HG02981 (cell line): ENCODE measurements around the gene LRRFIP2.
"Not testable (repeated sequence)": the region's sequence is repeated elsewhere in the genome, so short reads cannot be mapped to it uniquely, and the experiment has no call there.

ENCODE experiments used
- ATAC-seq: cut with Tn5 transposase; IDR thresholded peaks from one replicate; pipeline ENCODE4 v1.9.1; 2021; ENCODE audit warnings: mild to moderate bottlenecking, moderate library complexity; ENCODE audit not compliant: unreplicated experiment

LRRFIP2 gene

DNA sequence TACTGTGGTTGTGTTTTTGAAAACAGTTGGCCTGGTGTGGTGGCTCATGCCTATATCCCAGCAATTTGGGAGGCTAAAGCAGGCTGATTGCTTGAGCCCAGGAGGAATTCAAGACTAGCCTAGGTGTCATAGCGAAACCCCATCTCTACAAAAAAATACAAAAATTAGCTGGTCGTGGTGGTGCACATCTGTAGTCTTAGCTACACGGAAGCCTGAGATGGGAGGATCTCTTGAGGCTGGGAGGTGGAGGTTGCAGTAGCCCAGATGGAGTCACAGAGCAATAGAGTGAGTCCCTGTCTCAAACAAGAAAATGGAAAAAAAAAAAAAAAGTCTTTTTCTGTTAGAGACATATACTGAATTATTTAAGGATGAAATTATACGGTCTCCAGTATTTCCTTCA, 14.7 kb upstream of the LRRFIP2 start:
- ATAC-seq = no peak

- no peak for ATAC-seq
Observed at GRCh38 chr3:37183976-37184375, 9.6 kb upstream of the LRRFIP2 start.

DNA sequence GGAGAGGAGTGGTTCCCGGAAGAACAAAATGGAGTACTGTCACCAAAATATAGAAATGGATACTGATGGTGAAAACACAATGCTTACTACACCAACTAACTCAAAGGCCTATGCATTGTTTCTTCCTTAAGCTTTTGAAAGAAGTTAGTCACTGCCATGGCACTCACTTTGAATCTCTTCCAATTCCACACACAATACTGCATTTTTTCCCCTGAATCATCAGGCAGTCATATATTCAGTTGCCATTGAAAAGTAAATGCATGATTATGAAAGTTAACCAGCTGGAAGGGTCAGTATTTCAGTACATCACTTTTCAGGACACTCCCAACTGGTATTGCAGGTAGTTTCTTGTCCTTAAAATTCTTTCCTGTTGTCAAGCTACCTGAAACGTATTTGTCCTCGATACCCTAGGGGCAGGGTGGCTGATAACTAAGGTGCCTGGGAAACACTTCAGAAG, 9.0 kb upstream of the LRRFIP2 start:
- no peak for ATAC-seq

- no peak for ATAC-seq
Observed at GRCh38 chr3:37182816-37183215, 8.4 kb upstream of the LRRFIP2 start.

GRCh38 chr3:37181756-37182155, 7.4 kb upstream of the LRRFIP2 start:
- ATAC-seq = no peak

DNA sequence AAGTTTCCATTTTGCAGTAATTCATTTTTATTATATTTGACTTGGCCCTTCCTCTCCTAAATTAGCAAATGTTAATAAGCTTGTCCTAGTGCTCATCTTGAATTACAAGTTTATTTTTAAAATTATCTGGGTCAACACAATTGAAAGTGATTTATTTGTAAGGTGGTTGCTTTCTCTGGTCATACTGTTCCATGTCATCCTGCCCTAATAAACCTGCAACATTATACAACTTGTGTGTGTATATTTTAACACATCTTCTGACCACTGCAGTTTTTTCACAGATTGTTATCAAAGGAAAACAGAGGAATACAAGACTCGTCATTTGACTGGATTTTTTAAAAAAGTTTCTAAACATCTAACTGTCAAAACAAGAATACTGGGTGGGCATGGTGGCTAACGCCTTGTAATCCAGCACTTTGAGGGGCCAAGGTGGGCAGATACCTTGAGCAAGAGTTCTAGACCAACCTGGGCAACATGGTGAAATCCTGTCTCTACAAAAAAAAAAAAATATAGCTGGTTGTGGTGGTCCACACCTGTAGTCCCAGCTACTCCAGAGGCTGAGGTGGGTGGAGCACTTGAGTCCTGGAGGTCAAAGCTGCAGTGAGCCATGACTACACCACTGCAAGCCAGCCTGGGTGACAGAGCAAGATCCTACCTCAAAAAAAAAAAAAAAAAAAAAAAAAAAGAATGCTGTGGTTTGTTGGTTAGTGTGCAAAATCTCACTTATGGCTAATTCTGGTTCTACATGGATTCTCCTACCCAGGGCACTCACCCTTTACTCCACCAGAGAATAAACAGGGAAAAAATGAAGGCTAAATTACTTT, 5.0 kb upstream of the LRRFIP2 start:
- no peak for ATAC-seq

DNA sequence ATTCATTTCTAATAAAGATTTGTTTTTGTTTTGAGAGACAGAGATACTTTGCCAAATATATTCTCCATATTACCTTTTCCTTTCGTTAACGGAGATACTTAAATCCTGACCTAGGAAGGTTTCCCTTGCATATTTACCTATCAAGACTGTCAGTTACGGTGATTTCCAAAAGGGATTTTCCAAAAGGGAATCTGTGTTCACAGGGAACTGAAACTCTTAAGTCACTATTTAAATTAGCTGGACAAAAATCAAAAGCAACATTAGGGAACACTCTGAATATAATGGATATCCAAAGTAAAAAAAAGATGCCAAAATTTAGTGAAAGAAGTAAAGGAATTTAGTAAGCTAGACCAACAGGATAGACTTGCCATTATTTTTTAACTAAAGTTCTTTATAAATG, 576 bp downstream of the LRRFIP2 start:
- no peak for ATAC-seq

- no peak for ATAC-seq
Observed at GRCh38 chr3:37171144-37171543, 3.2 kb downstream of the LRRFIP2 start.

GRCh38 chr3:37170513-37170912, 3.9 kb downstream of the LRRFIP2 start:
- no peak for ATAC-seq

- ATAC-seq = no peak
Observed at GRCh38 chr3:37170060-37170459, 4.3 kb downstream of the LRRFIP2 start.

DNA sequence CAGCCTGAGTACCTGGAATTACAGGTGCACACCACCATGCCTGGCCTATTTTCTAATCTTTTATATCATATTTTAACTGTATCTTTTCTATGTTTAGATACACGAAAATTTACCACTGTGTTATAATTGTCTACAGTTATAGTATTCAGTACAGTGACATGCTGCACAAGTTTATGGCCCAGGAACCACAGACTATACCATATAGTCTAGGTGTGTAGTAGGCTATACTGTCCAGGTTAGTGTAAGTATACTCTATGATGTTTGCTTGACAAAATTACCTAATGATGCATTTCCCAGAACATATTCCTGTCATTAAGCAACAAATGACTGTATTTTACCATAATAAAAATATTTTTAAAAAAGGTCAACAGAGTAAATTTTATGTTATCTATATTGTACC, 5.5 kb downstream of the LRRFIP2 start:
- no peak for ATAC-seq

GRCh38 chr3:37163262-37164015, 10.9 kb downstream of the LRRFIP2 start:
- ATAC-seq = peak; percentile 36

- peak; percentile 82 for ATAC-seq
Observed at GRCh38 chr3:37162501-37163245, 11.7 kb downstream of the LRRFIP2 start.

DNA sequence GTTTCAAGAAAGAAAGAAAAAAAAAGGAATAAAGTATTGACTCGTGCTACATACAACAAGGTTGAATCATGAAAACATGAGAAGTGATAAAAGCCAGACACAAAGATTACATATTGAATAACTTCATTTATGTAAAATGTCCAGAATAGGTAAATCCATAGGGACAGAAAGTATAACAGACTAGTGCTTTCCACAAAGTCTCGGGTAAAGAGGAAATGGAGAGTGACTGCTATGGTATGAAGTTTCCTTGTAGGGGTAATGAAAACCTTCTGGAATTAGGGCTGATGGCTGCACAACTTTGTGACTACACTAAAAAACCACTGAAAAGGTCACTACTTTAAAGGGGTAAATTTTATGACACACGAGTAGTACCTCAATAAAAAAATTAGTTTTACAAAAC, 13.0 kb downstream of the LRRFIP2 start:
- no peak for ATAC-seq

- no peak for ATAC-seq
Observed at GRCh38 chr3:37155782-37156181, 18.6 kb downstream of the LRRFIP2 start.

- no peak for ATAC-seq
Observed at GRCh38 chr3:37154668-37155314, 19.6 kb downstream of the LRRFIP2 start.

GRCh38 chr3:37150621-37151020, 23.8 kb downstream of the LRRFIP2 start:
- no peak for ATAC-seq

- no peak for ATAC-seq
Observed at GRCh38 chr3:37149257-37149656, 25.1 kb downstream of the LRRFIP2 start.

- ATAC-seq = no peak
Observed at GRCh38 chr3:37148208-37148607, 26.2 kb downstream of the LRRFIP2 start.

- no peak for ATAC-seq
Observed at GRCh38 chr3:37147666-37148065, 26.7 kb downstream of the LRRFIP2 start.

GRCh38 chr3:37146927-37147326, 27.5 kb downstream of the LRRFIP2 start:
- ATAC-seq = not testable (repeated sequence)
